Fibroblast of pulmonary artery (primary cell): ENCODE data around the gene SMIM41.
A peak's percentile ranks its signal among the peaks of the same experiment; 100 is the strongest.

ENCODE experiments used
- DNase-seq: peaks from one replicate; pipeline ENCODE4 v3.0.0-alpha.2; 2010; ENCODE audit warnings: low read depth
- H3K4me3 ChIP-seq: replicated peaks from 2 replicates; pipeline ENCODE4 v1.5.1; 2011; ENCODE audit warnings: low read depth, mild to moderate bottlenecking, control low read depth, low read length, moderate library complexity
- CTCF ChIP-seq: IDR thresholded peaks from 2 replicates; pipeline ENCODE4 v1.5.1; 2011; ENCODE audit warnings: mild to moderate bottlenecking, control low read depth, low read length, inconsistent platforms; ENCODE audit errors: missing control alignments

The SMIM41 gene

GRCh38 chr12:52082669-52082987 lies 3.1 kb downstream of the SMIM41 start:
- TF ChIP-seq CTCF, result no peak
- no peak overlapping the region for H3K4me3 ChIP-seq
- no peak for DNase-seq

- DNase-seq, result peak; percentile 53
- H3K4me3 ChIP-seq, result no peak overlapping the region
- peak; percentile 99 for TF ChIP-seq CTCF
These were observed 3.6 kb downstream of the SMIM41 start for GRCh38 chr12:52082988-52083637.

- no peak for TF ChIP-seq CTCF
- H3K4me3 ChIP-seq, result no peak overlapping the region
- no peak for DNase-seq
These were observed 4.1 kb downstream of the SMIM41 start for GRCh38 chr12:52083638-52083996.

GRCh38 chr12:52084491-52085231 lies 5.2 kb downstream of the SMIM41 start:
- DNase-seq, result no peak
- no peak for TF ChIP-seq CTCF

GRCh38 chr12:52085682-52086180 lies 6.2 kb downstream of the SMIM41 start:
- TF ChIP-seq CTCF, result no peak
- no peak overlapping the region for H3K4me3 ChIP-seq
- no peak for DNase-seq

More at GRCh38 chr12:52084491-52085231, 5.2 kb downstream of the SMIM41 start:
- no peak overlapping the region for H3K4me3 ChIP-seq

GRCh38 chr12:52086366-52086765 lies 6.9 kb downstream of the SMIM41 start:
- no peak overlapping the region for H3K4me3 ChIP-seq
- TF ChIP-seq CTCF, result no peak
- no peak for DNase-seq
